ENCODE measurements around the gene C4B.

Gene C4B

GRCh38 chr6:32084780-32085179, 70.2 kb downstream of the C4B start:
- no peak for DNase-seq

Data from activated CD4-positive, CD25-positive, alpha-beta regulatory T cell (primary cell).